H9 (cell line): ENCODE measurements around the gene DISC1. TPM values are rescaled to one million over a fixed set of nuclear protein-coding genes. Genes with fewer than 3 reads are reported as not detected.

Source experiments
- DNase-seq: peaks from one replicate; pipeline ENCODE4 v3.0.0-alpha.2; 2017
- H2AFZ ChIP-seq: one replicate; pipeline ENCODE4 v1.6.1; 2013; ENCODE audit warnings: mild to moderate bottlenecking, low read length, control low read depth, moderate library complexity
- H2AK5ac ChIP-seq: 2 replicates; pipeline ENCODE4 v1.6.1; 2013; ENCODE audit warnings: low read length, control low read depth, mixed read lengths; ENCODE audit not compliant: insufficient read length
- H2BK120ac ChIP-seq: one replicate; pipeline ENCODE4 v1.6.1; 2013; ENCODE audit warnings: low read depth, mild to moderate bottlenecking, low read length, control low read depth, inconsistent platforms; ENCODE audit not compliant: poor library complexity, severe bottlenecking
- H2BK12ac ChIP-seq: 2 replicates; pipeline ENCODE4 v1.6.1; 2013; ENCODE audit warnings: low read length, control low read depth, mixed read lengths, low read depth; ENCODE audit not compliant: insufficient read length
- H2BK15ac ChIP-seq: 2 replicates; pipeline ENCODE4 v1.6.1; 2013; ENCODE audit warnings: low read depth, low read length, control low read depth
- H2BK20ac ChIP-seq: one replicate; pipeline ENCODE4 v1.6.1; 2013; ENCODE audit warnings: low read depth, mild to moderate bottlenecking, low read length, control low read depth, inconsistent platforms; ENCODE audit not compliant: poor library complexity, severe bottlenecking
- H2BK5ac ChIP-seq: 2 replicates; pipeline ENCODE4 v1.6.1; 2013; ENCODE audit warnings: low read length, control low read depth, mixed read lengths; ENCODE audit not compliant: insufficient read length
- H3K14ac ChIP-seq: 2 replicates; pipeline ENCODE4 v1.6.1; 2013; ENCODE audit warnings: low read length, control low read depth; ENCODE audit not compliant: insufficient read depth
- H3K18ac ChIP-seq: 2 replicates; pipeline ENCODE4 v1.6.1; 2013; ENCODE audit warnings: low read depth, mild to moderate bottlenecking, mixed read lengths, low read length, control low read depth; ENCODE audit not compliant: insufficient read length
- H3K23ac ChIP-seq: 2 replicates; pipeline ENCODE4 v1.6.1; 2013; ENCODE audit warnings: low read length, control low read depth, mixed read lengths, low read depth; ENCODE audit not compliant: insufficient read length
- H3K23me2 ChIP-seq: 2 replicates; pipeline ENCODE4 v1.6.1; 2013; ENCODE audit warnings: low read depth, mild to moderate bottlenecking, mixed read lengths, low read length, control low read depth; ENCODE audit not compliant: insufficient read length, poor library complexity, severe bottlenecking
- H3K27ac ChIP-seq: 2 replicates; pipeline ENCODE4 v1.5.1; 2013; ENCODE audit warnings: low read length, control low read depth, mixed read lengths, low read depth; ENCODE audit not compliant: insufficient read length
- H3K27me3 ChIP-seq: 2 replicates; pipeline ENCODE4 v1.6.1; 2013; ENCODE audit warnings: low read length, control low read depth, inconsistent platforms; ENCODE audit not compliant: insufficient read depth
- H3K4ac ChIP-seq: 2 replicates; pipeline ENCODE4 v1.6.1; 2013; ENCODE audit warnings: low read depth, mild to moderate bottlenecking, control low read depth, inconsistent platforms, low read length, moderate library complexity
- H3K4me1 ChIP-seq: 2 replicates; pipeline ENCODE4 v1.6.1; 2013; ENCODE audit warnings: low read length, control low read depth, inconsistent platforms; ENCODE audit not compliant: insufficient read depth
- H3K4me2 ChIP-seq: 2 replicates; pipeline ENCODE4 v1.6.1; 2013; ENCODE audit warnings: low read length, control low read depth, mixed read lengths; ENCODE audit not compliant: insufficient read length, insufficient read depth
- H3K56ac ChIP-seq: 2 replicates; pipeline ENCODE4 v1.6.1; 2013; ENCODE audit warnings: low read depth, mild to moderate bottlenecking, mixed read lengths, low read length, control low read depth; ENCODE audit not compliant: insufficient read length
- H3K79me1 ChIP-seq: 2 replicates; pipeline ENCODE4 v1.6.1; 2013; ENCODE audit warnings: low read depth, mild to moderate bottlenecking, moderate library complexity, low read length, control low read depth, inconsistent platforms; ENCODE audit not compliant: insufficient read depth, poor library complexity, severe bottlenecking
- H3K79me2 ChIP-seq: 2 replicates; pipeline ENCODE4 v1.6.1; 2013; ENCODE audit warnings: low read length, control low read depth, inconsistent platforms; ENCODE audit not compliant: insufficient read depth
- H3K9ac ChIP-seq: 2 replicates; pipeline ENCODE4 v1.6.1; 2013; ENCODE audit warnings: low read length, control low read depth, mixed read lengths; ENCODE audit not compliant: insufficient read length; ENCODE audit errors: extremely low read depth
- H3K9me3 ChIP-seq: one replicate; pipeline ENCODE4 v1.6.1; 2013; ENCODE audit warnings: low read depth, low read length, inconsistent platforms; ENCODE audit not compliant: control insufficient read depth
- H3T11ph ChIP-seq: one replicate; pipeline ENCODE4 v1.6.1; 2013; ENCODE audit warnings: mild to moderate bottlenecking, low read length, control low read depth, inconsistent platforms
- H4K20me1 ChIP-seq: one replicate; pipeline ENCODE4 v1.6.1; 2013; ENCODE audit not compliant: control insufficient read depth, insufficient read length, insufficient read depth
- H4K5ac ChIP-seq: 2 replicates; pipeline ENCODE4 v1.6.1; 2013; ENCODE audit warnings: low read depth, mild to moderate bottlenecking, mixed read lengths, low read length, control low read depth; ENCODE audit not compliant: insufficient read length
- H4K8ac ChIP-seq: replicated peaks from 2 replicates; pipeline ENCODE4 v1.6.1; 2013; ENCODE audit warnings: low read length, control low read depth, mixed read lengths, low read depth; ENCODE audit not compliant: insufficient read length
- H4K91ac ChIP-seq: 2 replicates; pipeline ENCODE4 v1.6.1; 2013; ENCODE audit warnings: low read depth, mild to moderate bottlenecking, moderate library complexity, mixed read lengths, low read length, control low read depth; ENCODE audit not compliant: insufficient read length
- H3K27ac Mint-ChIP-seq, 3 experiments: 2 replicates in 2 of 3; 3 replicates in 1 of 3; pipeline ENCODE4 v1.8.0; 2020 to 2021; ENCODE audit warnings: mixed read lengths in 3 of 3, mild to moderate bottlenecking in 1 of 3, moderate library complexity in 1 of 3
- H3K27me3 Mint-ChIP-seq: 2 replicates; pipeline ENCODE4 v1.8.0; 2021; ENCODE audit warnings: low read depth, mild to moderate bottlenecking, moderate library complexity, mixed read lengths
- H3K36me3 Mint-ChIP-seq, 3 experiments: 2 replicates in 2 of 3; 3 replicates in 1 of 3; pipeline ENCODE4 v1.8.0; 2020 to 2021; ENCODE audit warnings: low read depth in 3 of 3, mixed read lengths in 3 of 3; ENCODE audit not compliant: insufficient read depth in 1 of 3
- H3K4me1 Mint-ChIP-seq, 2 experiments: 2 replicates each; pipeline ENCODE4 v1.8.0; 2020; ENCODE audit warnings: mixed read lengths in 2 of 2
- H3K4me3 Mint-ChIP-seq, 2 experiments: 2 replicates in 1 of 2; 3 replicates in 1 of 2; pipeline ENCODE4 v1.8.0; 2020 to 2021; ENCODE audit warnings: mild to moderate bottlenecking in 2 of 2, mixed read lengths in 2 of 2, moderate library complexity in 1 of 2
- H3K9me3 Mint-ChIP-seq, 2 experiments: 2 replicates in 1 of 2; 3 replicates in 1 of 2; pipeline ENCODE4 v1.8.0; 2020; ENCODE audit warnings: mild to moderate bottlenecking in 2 of 2, mixed read lengths in 2 of 2, moderate library complexity in 1 of 2
- WGBS: extraction: QIAGEN DNeasy Blood & Tissue Kit; methylation state at CpG from one replicate; pipeline ENCODE4 v1.1.7; 2013; ENCODE audit warnings: missing lambda C conversion rate, low lambda C conversion rate, mixed read lengths; ENCODE audit not compliant: insufficient read length; ENCODE audit errors: extremely low coverage; 5-methylcytosine and 5-hydroxymethylcytosine counted together
- total RNA-seq: library from RNA; stranded (reverse); gene quantifications from 2 replicates; pipeline ENCODE4 v1.2.1, GENCODE V29; 2021
- TF ChIP-seq, protein P1 (sequence below): fragments of 200-600 bp; sonication (generic); conservative IDR thresholded peaks from 3 replicates; pipeline ENCODE4 v1.8.0; 2021; ENCODE audit warnings: antibody characterized with exemption, mild to moderate bottlenecking

The DISC1 gene
- total RNA-seq, 1 experiment from 2014 or later: 2.5 TPM

DNA sequence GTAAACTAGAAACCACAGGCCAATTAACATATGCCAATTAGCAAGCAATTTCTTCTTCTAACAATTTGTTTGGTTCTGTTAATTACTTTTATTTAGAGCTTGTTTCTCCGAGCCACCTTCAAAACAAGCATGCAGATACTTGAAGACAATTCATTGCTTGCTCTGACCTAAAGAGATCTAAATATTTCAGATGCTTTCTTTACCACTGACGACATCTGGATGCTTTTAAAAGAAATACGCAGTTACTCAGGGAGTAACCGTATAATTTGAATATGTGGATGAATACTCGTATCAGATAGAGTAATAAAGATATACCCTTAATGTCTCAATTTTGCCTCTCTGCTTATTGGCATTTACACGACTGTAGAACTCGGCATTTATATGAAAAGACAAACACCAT lies 390.0 kb downstream of the DISC1 start:
- Mint-ChIP-seq H3K27ac (no peak overlapping the region), H3K4me1 (peaks cover 22 to 26% of the 10 kb centered on the region in 2 experiments), H3K4me3 (no peak overlapping the region), H3K9me3 (no peaks in the 10 kb centered on the region; a peak in 1 of 5 replicates), H3K36me3 (no peaks in the 10 kb centered on the region), H3K27me3 (peaks cover 13% of the 10 kb centered on the region)
- H4K5ac ChIP-seq: no peak overlapping the region
- H3K9ac ChIP-seq: no peak overlapping the region
- H3K4ac ChIP-seq: no peak overlapping the region
- no peak overlapping the region for H2BK20ac ChIP-seq
- no CpG with 5 or more reads among the region's 7 CpGs for WGBS
- no peaks in the 10 kb centered on the region for H4K20me1 ChIP-seq
- H2BK120ac ChIP-seq: no peak overlapping the region
- H3K79me1 ChIP-seq: no peaks in the 10 kb centered on the region
- no peak for DNase-seq
- no peak overlapping the region for H2BK15ac ChIP-seq
- H3K27ac ChIP-seq: no peak overlapping the region
- TF ChIP-seq, protein P1, sequence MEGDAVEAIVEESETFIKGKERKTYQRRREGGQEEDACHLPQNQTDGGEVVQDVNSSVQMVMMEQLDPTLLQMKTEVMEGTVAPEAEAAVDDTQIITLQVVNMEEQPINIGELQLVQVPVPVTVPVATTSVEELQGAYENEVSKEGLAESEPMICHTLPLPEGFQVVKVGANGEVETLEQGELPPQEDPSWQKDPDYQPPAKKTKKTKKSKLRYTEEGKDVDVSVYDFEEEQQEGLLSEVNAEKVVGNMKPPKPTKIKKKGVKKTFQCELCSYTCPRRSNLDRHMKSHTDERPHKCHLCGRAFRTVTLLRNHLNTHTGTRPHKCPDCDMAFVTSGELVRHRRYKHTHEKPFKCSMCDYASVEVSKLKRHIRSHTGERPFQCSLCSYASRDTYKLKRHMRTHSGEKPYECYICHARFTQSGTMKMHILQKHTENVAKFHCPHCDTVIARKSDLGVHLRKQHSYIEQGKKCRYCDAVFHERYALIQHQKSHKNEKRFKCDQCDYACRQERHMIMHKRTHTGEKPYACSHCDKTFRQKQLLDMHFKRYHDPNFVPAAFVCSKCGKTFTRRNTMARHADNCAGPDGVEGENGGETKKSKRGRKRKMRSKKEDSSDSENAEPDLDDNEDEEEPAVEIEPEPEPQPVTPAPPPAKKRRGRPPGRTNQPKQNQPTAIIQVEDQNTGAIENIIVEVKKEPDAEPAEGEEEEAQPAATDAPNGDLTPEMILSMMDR: no peak
- no peaks in the 10 kb centered on the region for H3K79me2 ChIP-seq
- H3K23me2 ChIP-seq: no peaks in the 10 kb centered on the region
- H3K9me3 ChIP-seq: no peaks in the 10 kb centered on the region
- H2AFZ ChIP-seq: no peak overlapping the region
- no peak overlapping the region for H2AK5ac ChIP-seq
- H3K56ac ChIP-seq: no peak overlapping the region
- peaks cover 11% of the 10 kb centered on the region; the same call in 1 of the 2 replicates for H3K4me1 ChIP-seq
- no peak overlapping the region for H3K18ac ChIP-seq
- H2BK5ac ChIP-seq: no peak overlapping the region
- H4K91ac ChIP-seq: no peak overlapping the region
- no peak overlapping the region for H4K8ac ChIP-seq
- no peak overlapping the region for H2BK12ac ChIP-seq
- H3T11ph ChIP-seq: no peak overlapping the region
- no peak overlapping the region for H3K23ac ChIP-seq
- H3K27me3 ChIP-seq: no peaks in the 10 kb centered on the region
- H3K4me2 ChIP-seq: no peak overlapping the region
- no peak overlapping the region for H3K14ac ChIP-seq
